IMR-90 (cell line): ENCODE results near the gene MRGPRX2. TPM values are rescaled to one million over a fixed set of nuclear protein-coding genes. Genes with fewer than 3 reads are reported as not detected.

Experiments
- ATAC-seq: fragments of 200-7000 bp; cut with Tn5 transposase; 2 replicates; pipeline ENCODE4 v1.9.1; 2020; ENCODE audit warnings: low read depth, mild to moderate bottlenecking, moderate library complexity
- BruUV-seq: library from RNA; stranded (reverse); fragments of 400-500 nt; replicated peaks from 2 replicates; lab custom pipeline; 2021; lab: Mats Ljungman, UMichigan
- CTCF ChIA-PET: fragments of 300-600 bp; formaldehyde crosslinking; extraction: SDS; loops from one replicate; lab custom pipeline; 2021; ENCODE audit warnings: antibody characterized with exemption; lab: Yijun Ruan, JAX
- POLR2A ChIA-PET: fragments of 300-600 bp; sonication (Branson Sonifier 250); formaldehyde crosslinking; loops from one replicate; lab custom pipeline; 2022; ENCODE audit warnings: antibody characterized with exemption; ENCODE audit not compliant: unreplicated experiment; lab: Charles Lee
- DNase-seq: peaks from one replicate; pipeline ENCODE4 v3.0.0; 2013
- H2AFZ ChIP-seq: replicated peaks from 2 replicates; pipeline ENCODE3; 2013; ENCODE audit warnings: low read length, mild to moderate bottlenecking; ENCODE audit not compliant: poor library complexity
- H2AK5ac ChIP-seq: 2 replicates; pipeline ENCODE4 v1.6.1; 2013; ENCODE audit warnings: low read depth, low read length, inconsistent platforms
- H2AK9ac ChIP-seq: replicated peaks from 2 replicates; pipeline ENCODE3; 2013; ENCODE audit warnings: mild to moderate bottlenecking, low read depth, low read length, moderate library complexity; ENCODE audit not compliant: poor library complexity
- H2BK120ac ChIP-seq: 2 replicates; pipeline ENCODE4 v1.6.1; 2013; ENCODE audit warnings: low read depth, low read length, inconsistent platforms
- H2BK15ac ChIP-seq: 3 replicates; pipeline ENCODE4 v1.6.1; 2013; ENCODE audit warnings: low read depth, low read length, inconsistent platforms
- H2BK20ac ChIP-seq: 2 replicates; pipeline ENCODE4 v1.6.1; 2013; ENCODE audit warnings: low read depth, mild to moderate bottlenecking, inconsistent platforms, low read length, moderate library complexity
- H2BK5ac ChIP-seq: 2 replicates; pipeline ENCODE4 v1.6.1; 2013; ENCODE audit warnings: mild to moderate bottlenecking, low read depth, low read length, inconsistent platforms; ENCODE audit not compliant: poor library complexity, severe bottlenecking
- H3K14ac ChIP-seq: replicated peaks from 2 replicates; pipeline ENCODE4 v1.6.1; 2013; ENCODE audit warnings: low read depth, low read length, inconsistent platforms
- H3K18ac ChIP-seq: 2 replicates; pipeline ENCODE4 v1.6.1; 2013; ENCODE audit warnings: low read depth, low read length, control low read depth
- H3K23ac ChIP-seq: 2 replicates; pipeline ENCODE4 v1.6.1; 2013; ENCODE audit warnings: low read depth, low read length, inconsistent platforms
- H3K27ac ChIP-seq: 2 replicates; pipeline ENCODE4 v1.5.1; 2013; ENCODE audit warnings: mild to moderate bottlenecking, control low read depth, low read length; ENCODE audit not compliant: insufficient read depth
- H3K27me3 ChIP-seq: 2 replicates; pipeline ENCODE4 v1.6.1; 2013; ENCODE audit warnings: low read length; ENCODE audit not compliant: control insufficient read depth, insufficient read depth
- H3K36me3 ChIP-seq: 2 replicates; pipeline ENCODE4 v1.6.1; 2013; ENCODE audit warnings: low read length, mixed read lengths; ENCODE audit not compliant: control insufficient read depth, insufficient read depth
- H3K4ac ChIP-seq: 2 replicates; pipeline ENCODE4 v1.6.1; 2013; ENCODE audit warnings: low read depth, low read length, inconsistent platforms
- H3K4me1 ChIP-seq: 2 replicates; pipeline ENCODE4 v1.6.1; 2013; ENCODE audit warnings: low read length, mixed read lengths; ENCODE audit not compliant: control insufficient read depth, insufficient read depth
- H3K4me2 ChIP-seq: 2 replicates; pipeline ENCODE4 v1.6.1; 2013; ENCODE audit warnings: low read depth, mild to moderate bottlenecking, control low read depth, low read length, moderate library complexity
- H3K4me3 ChIP-seq: 2 replicates; pipeline ENCODE4 v1.5.1; 2013; ENCODE audit warnings: low read depth, mild to moderate bottlenecking, control low read depth, low read length, moderate library complexity; ENCODE audit not compliant: insufficient read depth
- H3K56ac ChIP-seq: 2 replicates; pipeline ENCODE4 v1.6.1; 2013; ENCODE audit warnings: low read length, inconsistent platforms; ENCODE audit not compliant: insufficient read depth; ENCODE audit errors: extremely low read depth
- H3K79me1 ChIP-seq, 2 experiments: 2 replicates each; pipeline ENCODE4 v1.6.1; 2013; ENCODE audit warnings: low read length in 2 of 2, inconsistent platforms in 1 of 2, low read depth in 1 of 2
- H3K9ac ChIP-seq: 2 replicates; pipeline ENCODE4 v1.6.1; 2013; ENCODE audit warnings: low read depth, low read length, control low read depth
- H3K9me1 ChIP-seq: 2 replicates; pipeline ENCODE4 v1.6.1; 2013; ENCODE audit warnings: low read length, inconsistent platforms; ENCODE audit not compliant: insufficient read depth
- H3K9me3 ChIP-seq: 2 replicates; pipeline ENCODE4 v1.6.1; 2013; ENCODE audit warnings: low read length; ENCODE audit not compliant: control insufficient read depth, insufficient read depth
- H4K20me1 ChIP-seq: 2 replicates; pipeline ENCODE4 v1.6.1; 2013; ENCODE audit warnings: low read length, inconsistent platforms; ENCODE audit not compliant: insufficient read depth
- H4K5ac ChIP-seq: 2 replicates; pipeline ENCODE4 v1.6.1; 2013; ENCODE audit warnings: mild to moderate bottlenecking, low read depth, low read length, control low read depth
- H4K8ac ChIP-seq, 2 experiments: 2 replicates each; pipeline ENCODE4 v1.6.1; 2013; ENCODE audit warnings: low read depth in 2 of 2, low read length in 2 of 2, control low read depth in 1 of 2, inconsistent platforms in 1 of 2
- H4K91ac ChIP-seq: 2 replicates; pipeline ENCODE4 v1.6.1; 2013; ENCODE audit warnings: low read depth, low read length, inconsistent platforms; ENCODE audit not compliant: insufficient read depth
- BHLHE40 ChIP-seq: fragments of 150-350 bp; IDR thresholded peaks from 2 replicates; pipeline ENCODE4 v1.6.1; 2016; ENCODE audit warnings: mild to moderate bottlenecking, low read depth, low read length
- CHD1 ChIP-seq: IDR thresholded peaks from 2 replicates; pipeline ENCODE4 v1.6.1; 2012; ENCODE audit warnings: low read depth, low read length, improper control_type of control experiment
- CTCF ChIP-seq: conservative IDR thresholded peaks from 2 replicates; pipeline ENCODE4 v1.5.1; 2012; ENCODE audit warnings: mild to moderate bottlenecking, low read depth, low read length, improper control_type of control experiment
- ELK1 ChIP-seq: fragments of 150-350 bp; IDR thresholded peaks from 2 replicates; pipeline ENCODE4 v1.6.1; 2016; ENCODE audit warnings: low read depth, mild to moderate bottlenecking, low read length, moderate library complexity, borderline replicate concordance
- FOS ChIP-seq: fragments of 150-350 bp; IDR thresholded peaks from 2 replicates; pipeline ENCODE4 v1.6.1; 2016; ENCODE audit warnings: low read depth, low read length
- MAFK ChIP-seq: IDR thresholded peaks from 2 replicates; pipeline ENCODE4 v1.6.1; 2012; ENCODE audit warnings: low read depth, low read length, improper control_type of control experiment
- MAZ ChIP-seq: IDR thresholded peaks from 2 replicates; pipeline ENCODE4 v1.6.1; 2012; ENCODE audit warnings: low read depth, mild to moderate bottlenecking, low read length, improper control_type of control experiment, moderate library complexity, borderline replicate concordance
- MXI1 ChIP-seq: IDR thresholded peaks from 2 replicates; pipeline ENCODE4 v1.6.1; 2012; ENCODE audit warnings: low read depth, mild to moderate bottlenecking, low read length, moderate library complexity, borderline replicate concordance
- RAD21 ChIP-seq: IDR thresholded peaks from 2 replicates; pipeline ENCODE4 v1.6.1; 2012; ENCODE audit warnings: low read length, improper control_type of control experiment
- RCOR1 ChIP-seq: IDR thresholded peaks from 2 replicates; pipeline ENCODE4 v1.6.1; 2012; ENCODE audit warnings: mild to moderate bottlenecking, low read length, improper control_type of control experiment; ENCODE audit not compliant: insufficient replicate concordance
- SMC3 ChIP-seq: fragments of 150-350 bp; IDR thresholded peaks from 2 replicates; pipeline ENCODE4 v1.6.1; 2016; ENCODE audit warnings: low read depth, mild to moderate bottlenecking, antibody characterized with exemption, low read length, moderate library complexity
- USF2 ChIP-seq: fragments of 150-350 bp; IDR thresholded peaks from 2 replicates; pipeline ENCODE4 v1.6.1; 2017; ENCODE audit warnings: mild to moderate bottlenecking, antibody characterized with exemption, low read length, low read depth
- WGBS, 2 experiments: methylation state at CpG; one replicate each; pipeline versions ENCODE4 v1.1.5 to v1.1.7; 2013; ENCODE audit warnings: missing lambda C conversion rate in 2 of 2; ENCODE audit not compliant: insufficient read length in 1 of 2; ENCODE audit errors: extremely low coverage in 2 of 2; 5-methylcytosine and 5-hydroxymethylcytosine counted together
- dilution Hi-C: fragments of 300-500 bp; cut with HindIII; formaldehyde crosslinking; loops from one replicate; pipeline ENCODE4 v1.14.3; 2018; ENCODE audit warnings: low sequenced_read_pairs; ENCODE audit not compliant: unreplicated experiment
- in situ Hi-C: fragments of 300-500 bp; cut with MboI; formaldehyde crosslinking; loops from 3 replicates; pipeline ENCODE4 v1.14.3; 2019; ENCODE audit warnings: low sequenced_read_pairs, inconsistent platforms, mixed read lengths
- intact Hi-C: fragments of 100-400 bp; cut with micrococcal nuclease; formaldehyde crosslinking; loops from 2 replicates; pipeline ENCODE4 v1.10.0; 2022
- polyA plus RNA-seq, 3 experiments: library from polyadenylated mRNA; depleted of rRNA; stranded (reverse); fragments of >200 nt; gene quantifications; 2 replicates each; pipeline ENCODE4 v1.2.3, GENCODE V29; 2012; ENCODE audit warnings: low replicate concordance in 1 of 3
- total RNA-seq: library from RNA; depleted of rRNA; stranded (reverse); fragments of >200 nt; gene quantifications from 2 replicates; pipeline ENCODE4 v1.2.3, GENCODE V29; 2012

The MRGPRX2 gene
- total and polyA plus RNA-seq, 2 of the 4 experiments (the other 2 are of a cell fraction), result not detected

GRCh38 chr11:19093976-19094375 is 33.5 kb upstream of the MRGPRX2 start:
- H2BK15ac ChIP-seq, result no peak overlapping the region

More at GRCh38 chr11:19093976-19094375, 33.5 kb upstream of the MRGPRX2 start:
- no TSS peak for BruUV-seq
- H4K91ac ChIP-seq, result no peak overlapping the region
- no peak overlapping the region for H3K4ac ChIP-seq
- no peak overlapping the region for H2AFZ ChIP-seq
- WGBS, 2 experiments, result no CpG with 5 or more reads among the region's 4 CpGs
- H2BK120ac ChIP-seq, result no peak overlapping the region
- no peak overlapping the region for H3K56ac ChIP-seq
- no peaks in the 10 kb centered on the region for H3K9me3 ChIP-seq
- no peak overlapping the region for H2AK9ac ChIP-seq
- ATAC-seq (no peak), DNase-seq (no peak)
- intact Hi-C loops, result no loop called here
- H2BK20ac ChIP-seq, result no peak overlapping the region
- H2BK5ac ChIP-seq, result no peak overlapping the region
- in situ Hi-C loops, result loop anchor here (25.0 kb wide), 1 partner anchor 668 kb away; no protein-coding TSS in a partner anchor
- dilution Hi-C loops, result no loop called here
- no peak overlapping the region for H4K5ac ChIP-seq
- H3K23ac ChIP-seq, result no peak overlapping the region
- ChIA-PET POLR2A (no interaction called here), CTCF (interaction anchor here (1.2 kb wide), 1 partner anchor 17 kb away, joined by 6 read pairs; no protein-coding TSS in a partner anchor)
- TF ChIP-seq RCOR1 (no peak), RAD21 (no peak), MAFK (no peak), CTCF (no peak), ELK1 (no peak), FOS (no peak), BHLHE40 (no peak), MXI1 (no peak), SMC3 (no peak), MAZ (no peak), CHD1 (no peak), USF2 (no peak)
- H4K8ac ChIP-seq, result no peak overlapping the region
- H4K20me1 ChIP-seq, result no peaks in the 10 kb centered on the region
- no peaks in the 10 kb centered on the region for H3K79me1 ChIP-seq
- H2AK5ac ChIP-seq, result no peak overlapping the region
- H3K18ac ChIP-seq, result no peak overlapping the region
- H3K27ac ChIP-seq, result no peak overlapping the region
- H3K4me1 ChIP-seq, result no peaks in the 10 kb centered on the region
- no peak overlapping the region for H3K4me2 ChIP-seq
- no peak overlapping the region for H3K14ac ChIP-seq
- H3K9ac ChIP-seq, result no peak overlapping the region
- H3K4me3 ChIP-seq, result no peak overlapping the region
- no peaks in the 10 kb centered on the region for H3K9me1 ChIP-seq
- peaks cover 10% of the 10 kb centered on the region for H3K27me3 ChIP-seq
- no peaks in the 10 kb centered on the region for H3K36me3 ChIP-seq
